G401 (cell line): ENCODE data around the gene GPR161. TPM values are rescaled to one million over a fixed set of nuclear protein-coding genes. Genes with fewer than 3 reads are reported as not detected.

ENCODE experiments used
- DNase-seq: peaks from one replicate; pipeline ENCODE4 v3.0.0-alpha.2; 2015; ENCODE audit warnings: low spot score
- in situ Hi-C: cut with HindIII; loops from 2 replicates; pipeline ENCODE4 v1.10.0; 2016; ENCODE audit warnings: low sequenced_read_pairs, mixed read lengths
- total RNA-seq: library from RNA; depleted of rRNA; stranded (reverse); fragments of >200 nt; shearing (Covaris generic); gene quantifications from 2 replicates; pipeline ENCODE4 v1.2.3, GENCODE V29; 2014

GPR161 gene
- total RNA-seq, 1 experiment from 2014 or later = 5.6 TPM

DNA sequence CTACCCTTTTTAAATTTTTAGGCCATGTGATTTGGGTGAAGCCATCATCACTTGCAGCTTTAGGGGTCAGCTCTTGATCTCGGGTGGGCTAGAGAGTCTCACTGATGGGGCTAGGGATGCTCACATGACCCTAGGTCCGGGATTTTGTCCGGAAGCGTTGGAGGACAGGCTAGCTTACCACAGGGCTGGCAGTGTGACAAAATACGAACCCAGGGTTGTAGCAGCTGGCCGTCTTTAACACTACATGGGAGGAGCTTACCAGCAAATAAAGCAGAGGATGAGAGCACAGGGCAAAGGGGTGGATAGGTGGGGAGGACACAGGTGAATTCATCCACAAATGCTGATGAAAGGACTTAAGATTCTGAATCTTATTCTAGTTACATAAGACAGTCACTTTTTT, 21.9 kb downstream of the GPR161 start:
- no peak for DNase-seq
- in situ Hi-C loops = no loop called here

DNA sequence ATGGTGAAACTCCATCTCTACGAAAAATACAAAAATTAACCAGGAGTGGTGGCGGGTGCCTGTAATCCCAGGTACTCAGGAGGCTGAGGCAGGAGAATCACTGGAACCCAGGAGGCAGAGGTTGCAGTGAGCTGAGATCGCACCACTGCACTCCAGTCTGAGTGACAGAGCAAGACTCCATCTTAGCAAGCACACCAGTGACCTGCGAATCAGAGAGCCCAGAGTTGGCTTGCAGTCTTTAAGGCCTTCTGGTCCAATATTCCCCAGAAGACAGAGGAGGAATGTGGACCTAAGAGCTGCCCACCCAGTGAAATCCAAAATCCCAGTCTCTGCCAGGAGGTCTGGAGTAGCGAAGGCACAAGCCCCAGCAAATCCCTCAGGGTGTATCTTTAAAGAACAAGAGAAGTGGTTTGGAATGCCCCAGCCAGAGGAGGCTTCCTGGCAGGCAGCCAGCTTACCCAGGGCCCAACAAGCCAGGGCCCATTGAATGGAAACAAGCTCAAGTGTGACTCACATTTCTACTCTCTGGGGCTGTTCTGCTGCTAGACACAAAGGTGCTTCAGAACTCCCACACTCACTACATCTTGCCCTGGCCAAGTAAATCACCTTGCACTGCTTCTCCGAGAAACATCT, 23.9 kb downstream of the GPR161 start:
- DNase-seq = no peak
- in situ Hi-C loops = no loop called here

DNA sequence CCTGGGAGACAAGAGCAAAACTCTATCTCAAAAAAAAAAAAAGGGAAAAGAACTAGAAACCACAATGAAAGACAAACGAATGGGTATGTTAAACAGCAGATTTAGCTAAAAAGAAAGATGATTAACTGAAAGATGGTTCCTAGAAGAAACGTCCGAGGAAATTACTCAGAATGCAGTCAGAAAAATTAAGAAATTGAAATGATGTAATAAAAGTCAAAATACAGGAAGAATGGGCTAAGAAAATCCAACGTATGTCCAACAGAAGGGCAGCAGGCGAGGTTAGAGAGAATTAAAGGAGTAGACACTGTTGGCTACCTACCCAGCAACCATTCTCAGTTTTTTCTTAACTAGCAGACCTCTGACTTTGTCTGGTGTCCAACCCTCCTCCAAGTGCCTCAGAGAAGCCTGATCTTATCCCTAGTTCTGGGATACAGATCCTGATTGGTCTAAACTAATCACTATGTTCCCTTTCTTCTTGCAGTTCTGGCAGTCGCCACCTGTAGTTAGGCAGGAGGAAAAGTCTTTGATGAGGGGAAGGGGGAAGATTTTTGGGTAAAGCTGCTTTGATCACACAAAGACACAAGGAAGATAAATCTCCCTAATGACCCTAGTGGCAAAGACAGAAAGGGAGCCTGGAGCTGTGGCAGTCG, 25.7 kb downstream of the GPR161 start:
- in situ Hi-C loops = no loop called here
- no peak for DNase-seq

DNA sequence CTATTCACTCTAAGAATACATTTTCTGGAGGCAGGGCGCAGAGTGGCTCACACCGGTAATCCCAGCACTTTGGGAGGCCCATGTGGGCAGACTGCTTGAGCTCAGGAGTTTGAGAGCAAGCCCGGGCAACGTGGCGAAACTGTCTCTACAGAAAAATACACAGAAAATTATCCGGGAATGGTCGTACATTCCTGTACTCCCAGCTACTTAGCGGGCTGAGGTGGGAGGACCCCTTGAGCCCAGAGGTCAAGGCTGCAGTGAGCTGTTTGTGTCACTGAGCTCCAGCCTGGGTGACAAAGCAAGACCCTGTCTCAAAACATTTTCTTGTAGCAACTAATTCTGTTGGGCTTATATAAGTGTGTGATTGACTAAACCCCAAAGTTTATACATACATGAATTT, 30.5 kb downstream of the GPR161 start:
- in situ Hi-C loops = no loop called here
- DNase-seq = no peak

DNA sequence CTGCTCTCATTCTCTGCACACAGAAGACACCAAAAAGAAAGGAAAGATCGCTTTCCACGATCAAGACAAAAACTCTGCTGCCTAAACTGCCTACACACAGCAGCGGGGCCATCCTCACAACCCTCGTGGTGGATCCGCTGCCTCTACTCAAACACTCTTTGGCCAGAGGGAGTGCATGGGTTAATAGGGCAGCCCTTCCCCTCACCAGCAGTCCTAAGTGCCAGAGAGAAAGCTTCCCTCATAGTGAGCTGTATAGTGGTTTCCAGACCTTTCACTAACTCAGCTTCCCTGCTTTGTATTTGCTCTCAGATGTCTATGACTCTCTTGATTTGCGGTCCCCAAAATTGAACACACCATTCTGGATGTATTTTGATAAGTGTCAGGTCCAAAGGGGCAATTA, 30.9 kb downstream of the GPR161 start:
- DNase-seq = no peak
- in situ Hi-C loops = no loop called here

DNA sequence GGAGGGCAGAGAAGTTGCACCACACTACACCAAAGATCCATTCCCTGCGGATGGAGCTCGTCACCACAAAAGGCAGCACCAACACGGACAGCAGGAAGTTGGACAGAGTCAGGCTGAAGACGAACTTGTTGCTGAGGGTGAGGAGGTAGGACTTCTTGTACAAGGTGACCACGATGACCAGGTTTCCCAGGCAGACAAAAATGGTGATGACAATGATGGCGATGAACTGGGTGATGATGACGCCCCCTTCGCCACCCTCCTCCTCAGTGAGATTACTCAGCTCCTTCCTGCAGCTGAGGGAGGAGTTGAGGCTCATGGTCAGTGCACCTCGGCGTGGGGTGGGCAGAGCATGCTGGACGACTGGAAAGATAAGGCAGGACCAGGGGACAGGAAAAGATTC, 32.2 kb downstream of the GPR161 start:
- no peak for DNase-seq
- in situ Hi-C loops = no loop called here

DNA sequence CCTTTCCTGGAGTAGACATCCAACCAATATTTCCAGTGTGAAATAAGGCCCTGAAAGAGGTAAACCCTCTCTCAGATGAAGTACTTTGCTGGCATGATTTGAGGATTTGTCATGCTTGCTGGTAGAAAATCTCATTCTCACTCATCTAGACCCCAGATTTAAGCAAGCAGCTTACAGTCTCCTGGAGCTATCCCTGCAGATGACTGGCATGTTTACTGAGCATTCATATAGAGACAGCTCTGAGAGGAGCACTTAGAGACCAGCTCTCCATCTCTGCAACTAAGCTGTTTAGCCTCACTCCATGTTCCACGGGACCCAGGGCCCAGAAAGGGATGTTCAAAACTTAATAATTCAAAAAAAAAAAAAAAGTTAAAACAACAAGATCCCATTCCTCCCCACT, 34.2 kb downstream of the GPR161 start:
- in situ Hi-C loops = no loop called here
- no peak for DNase-seq

DNA sequence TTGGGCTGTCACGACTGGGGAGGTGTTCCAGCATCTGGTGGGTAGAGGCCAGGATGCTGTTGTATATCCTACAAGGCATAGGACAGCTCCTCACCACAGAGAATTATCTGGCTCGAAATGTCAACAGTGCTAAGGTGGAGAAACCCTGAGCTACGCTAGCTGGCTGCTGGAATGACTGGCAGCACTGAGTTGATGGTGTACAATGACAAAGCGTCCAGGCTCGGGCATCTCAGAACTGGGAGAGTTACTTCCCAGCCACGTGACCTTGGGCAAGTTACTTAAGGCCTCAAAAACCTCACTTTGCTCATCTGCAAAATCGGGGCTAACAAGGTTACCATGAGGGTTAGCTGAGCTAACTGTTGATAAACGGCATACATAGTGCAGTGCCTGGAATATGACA, 35.4 kb downstream of the GPR161 start:
- no peak for DNase-seq
- in situ Hi-C loops = no loop called here

DNA sequence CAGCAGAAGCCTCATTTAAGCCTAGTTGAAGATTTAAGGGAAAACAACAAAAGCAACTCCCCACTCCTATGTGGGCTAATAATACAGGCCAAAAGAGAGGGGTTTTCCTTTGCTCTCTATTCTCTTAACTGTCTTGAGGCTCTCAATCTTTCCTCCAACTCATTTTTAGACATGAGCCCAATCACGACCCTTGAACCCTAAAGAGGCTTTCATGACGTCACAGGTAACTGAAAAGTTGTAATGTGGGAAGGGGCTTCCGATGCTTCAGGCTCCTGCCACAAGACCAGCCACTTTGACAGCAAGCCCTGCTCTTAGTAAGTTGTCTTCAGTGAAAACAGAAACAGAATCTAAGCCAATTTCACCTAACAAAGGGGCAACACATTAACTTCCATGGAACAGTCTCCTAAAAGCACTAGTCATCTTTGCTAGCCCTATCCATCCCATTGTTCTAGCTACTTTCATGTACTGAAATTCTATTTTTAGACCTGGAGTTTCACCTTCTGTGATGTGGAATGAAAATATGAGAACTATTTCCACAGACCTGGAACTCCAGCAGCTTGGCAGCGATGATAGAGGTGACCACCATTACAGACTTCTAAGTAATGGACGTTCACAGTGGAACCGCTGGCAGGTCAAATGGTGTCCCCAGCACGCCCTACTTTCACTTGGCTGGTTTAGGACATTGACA, 36.3 kb downstream of the GPR161 start:
- in situ Hi-C loops = no loop called here
- no peak for DNase-seq

DNA sequence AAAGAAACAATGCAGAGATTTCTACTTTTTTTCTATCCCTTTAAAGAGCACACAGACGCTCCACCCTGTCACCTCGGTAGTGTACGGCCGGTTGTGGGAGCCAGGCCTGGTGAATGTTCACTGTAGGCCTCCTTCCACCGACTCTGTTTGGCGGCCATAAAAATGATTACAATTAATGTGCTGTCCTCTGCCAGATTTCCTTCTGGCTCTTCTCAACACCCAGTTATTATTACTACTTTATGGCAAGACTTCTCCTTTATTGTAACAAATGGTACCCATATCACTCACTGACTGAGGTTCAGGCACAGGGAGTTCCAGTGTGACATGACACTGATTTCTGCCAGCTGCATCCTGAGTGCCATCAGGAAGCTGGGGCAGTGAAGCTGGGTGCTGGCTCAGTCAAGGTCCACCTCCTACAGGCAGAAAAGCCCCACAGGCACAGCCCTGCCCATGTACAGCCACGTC, 37.4 kb downstream of the GPR161 start:
- no peak for DNase-seq
- in situ Hi-C loops = no loop called here

DNA sequence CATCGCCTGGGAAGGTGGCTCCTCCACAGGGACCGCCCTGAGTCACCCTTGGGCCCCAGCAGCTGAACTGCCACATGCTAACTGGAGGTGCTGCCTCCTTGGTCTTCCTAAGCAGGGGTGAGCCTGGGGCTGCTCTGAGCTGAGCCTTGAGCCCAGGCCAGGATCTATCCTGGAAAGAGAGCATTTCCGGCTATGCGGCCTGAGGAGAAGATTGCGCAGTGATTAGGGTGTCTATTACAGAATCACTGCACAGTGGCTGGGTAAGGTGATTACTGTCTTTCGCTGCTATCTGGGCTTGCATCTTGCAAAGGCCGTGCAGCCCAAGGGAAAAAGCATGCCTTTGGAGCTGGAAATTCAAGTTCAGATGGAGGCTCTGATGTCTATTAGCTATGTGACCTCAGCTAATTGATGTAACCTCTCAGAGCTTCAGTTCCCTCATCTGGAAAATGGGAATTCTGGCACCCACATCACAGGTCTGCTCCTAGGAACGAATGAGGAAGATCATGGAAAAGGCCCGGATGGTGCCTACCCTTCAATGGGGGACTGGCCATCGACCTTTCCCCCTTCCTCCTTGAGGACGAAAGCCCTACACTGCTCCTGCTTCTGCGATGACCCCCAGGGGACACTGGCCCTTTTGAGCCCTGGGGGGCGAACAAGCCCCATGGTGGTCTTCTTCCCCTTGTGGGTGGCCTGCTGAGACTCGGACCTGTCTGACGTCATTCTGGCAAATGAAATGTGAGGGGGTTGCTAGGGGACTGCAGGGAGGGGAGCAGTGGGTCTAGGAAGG, 38.0 kb downstream of the GPR161 start:
- DNase-seq = no peak
- in situ Hi-C loops = no loop called here

DNA sequence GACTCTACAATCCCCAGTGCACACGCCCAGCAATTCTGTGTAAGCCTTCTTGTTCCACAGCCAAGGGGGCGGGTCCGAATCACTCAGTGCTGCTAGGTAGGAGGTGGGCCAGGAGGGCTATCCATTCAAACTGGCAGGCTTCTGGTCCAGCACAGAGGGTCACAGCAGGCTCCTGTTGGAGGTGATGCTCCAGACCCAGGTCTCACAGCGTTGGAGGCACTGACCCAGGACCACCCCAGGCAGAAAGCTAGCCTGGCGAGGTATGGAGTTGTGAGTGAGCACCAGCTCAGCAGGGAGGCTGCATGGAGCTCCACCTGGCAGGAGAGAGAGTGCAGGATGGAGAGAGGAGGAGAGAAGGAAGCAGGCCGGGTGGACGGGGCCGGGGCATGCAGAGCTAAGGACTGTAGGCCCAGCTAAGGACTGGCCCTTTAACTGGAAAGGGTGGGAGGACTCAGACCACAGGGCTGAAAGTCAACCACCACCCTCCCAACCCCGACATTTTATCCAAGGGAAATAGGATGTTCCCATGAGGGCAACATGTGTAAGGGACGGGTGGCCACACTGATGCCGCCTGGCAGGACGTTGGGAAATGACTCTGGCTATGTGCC, 38.7 kb downstream of the GPR161 start:
- in situ Hi-C loops = no loop called here
- no peak for DNase-seq

DNA sequence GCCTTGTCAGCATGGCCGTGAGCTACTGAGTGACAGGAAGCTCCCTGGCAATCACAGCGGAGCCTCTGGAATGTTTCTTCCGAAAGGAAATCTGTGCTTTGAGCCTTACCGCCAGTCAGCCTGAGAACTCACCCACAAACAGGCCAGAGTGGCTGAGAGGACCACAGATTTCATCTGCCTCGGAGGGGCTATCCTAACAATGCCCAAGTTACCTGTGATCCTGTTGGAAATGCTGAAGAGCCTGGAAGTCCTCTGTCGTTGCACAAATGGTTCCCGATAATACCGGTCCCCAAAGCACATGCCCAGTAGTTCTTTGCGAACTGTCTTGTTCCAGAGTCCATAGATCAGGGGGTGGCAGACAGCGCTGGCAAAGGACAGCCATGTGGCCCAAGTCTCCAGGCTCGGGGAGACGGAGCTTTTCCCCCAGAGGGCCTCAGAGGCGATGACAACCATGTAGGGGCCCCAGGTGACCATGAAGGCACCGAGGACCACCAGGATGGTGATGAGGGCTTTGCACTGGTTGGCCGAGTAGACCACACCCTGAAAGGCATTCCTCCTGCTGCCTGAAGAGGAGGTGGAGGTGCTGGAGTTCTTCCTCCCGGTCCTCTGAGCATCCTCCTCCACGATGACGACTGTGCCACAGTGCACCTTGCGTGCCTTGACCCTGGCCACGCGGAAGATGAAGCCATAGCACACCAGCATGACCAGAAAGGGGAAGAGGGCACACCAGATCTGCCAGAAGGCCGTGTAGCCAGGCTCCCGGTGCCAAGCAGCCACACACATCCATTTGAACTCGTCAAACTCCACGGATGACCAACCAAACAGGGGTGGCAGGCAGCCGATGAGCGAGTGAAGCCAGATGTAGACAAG, 40.2 kb downstream of the GPR161 start:
- in situ Hi-C loops = no loop called here
- DNase-seq = no peak

DNA sequence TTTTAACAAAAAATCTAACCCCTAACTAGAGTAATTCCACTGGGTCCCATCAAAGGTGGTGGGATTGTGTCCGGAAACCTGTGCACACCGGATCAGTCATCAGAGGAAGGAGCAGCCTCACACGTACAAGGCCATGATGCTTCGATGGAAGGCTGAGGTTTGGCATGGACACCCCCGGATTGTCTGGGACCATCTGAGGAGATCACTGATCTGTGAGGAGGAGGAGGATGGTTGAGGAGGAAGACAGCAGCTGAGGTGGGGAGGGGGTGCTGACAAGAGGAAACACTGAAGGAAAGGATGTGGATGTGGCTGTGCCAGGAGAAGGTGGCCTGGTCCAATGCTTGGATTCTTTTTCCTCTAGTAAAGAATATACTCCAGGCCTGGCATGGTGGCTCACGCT, 41.3 kb downstream of the GPR161 start:
- DNase-seq = no peak
- in situ Hi-C loops = no loop called here

DNA sequence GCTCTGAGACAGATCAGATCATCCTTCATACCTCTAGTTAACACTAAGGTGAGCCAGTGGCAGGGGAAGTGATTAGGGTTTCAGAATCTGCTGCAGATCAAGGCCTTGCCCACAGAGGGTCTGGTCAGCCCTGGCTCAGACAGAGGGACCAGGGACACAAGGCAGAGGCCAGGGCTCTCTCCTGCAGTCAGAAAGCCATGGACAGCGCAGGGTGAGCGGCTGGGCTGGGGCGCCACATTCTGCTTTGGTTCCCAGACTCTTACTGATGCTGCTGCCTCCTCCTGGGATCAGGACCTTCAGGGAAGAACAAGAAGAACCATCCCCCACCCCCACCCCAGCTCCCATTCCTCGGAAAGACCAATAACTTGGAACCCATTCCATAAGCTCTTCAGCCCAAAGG, 43.1 kb downstream of the GPR161 start:
- in situ Hi-C loops = no loop called here
- no peak for DNase-seq

DNA sequence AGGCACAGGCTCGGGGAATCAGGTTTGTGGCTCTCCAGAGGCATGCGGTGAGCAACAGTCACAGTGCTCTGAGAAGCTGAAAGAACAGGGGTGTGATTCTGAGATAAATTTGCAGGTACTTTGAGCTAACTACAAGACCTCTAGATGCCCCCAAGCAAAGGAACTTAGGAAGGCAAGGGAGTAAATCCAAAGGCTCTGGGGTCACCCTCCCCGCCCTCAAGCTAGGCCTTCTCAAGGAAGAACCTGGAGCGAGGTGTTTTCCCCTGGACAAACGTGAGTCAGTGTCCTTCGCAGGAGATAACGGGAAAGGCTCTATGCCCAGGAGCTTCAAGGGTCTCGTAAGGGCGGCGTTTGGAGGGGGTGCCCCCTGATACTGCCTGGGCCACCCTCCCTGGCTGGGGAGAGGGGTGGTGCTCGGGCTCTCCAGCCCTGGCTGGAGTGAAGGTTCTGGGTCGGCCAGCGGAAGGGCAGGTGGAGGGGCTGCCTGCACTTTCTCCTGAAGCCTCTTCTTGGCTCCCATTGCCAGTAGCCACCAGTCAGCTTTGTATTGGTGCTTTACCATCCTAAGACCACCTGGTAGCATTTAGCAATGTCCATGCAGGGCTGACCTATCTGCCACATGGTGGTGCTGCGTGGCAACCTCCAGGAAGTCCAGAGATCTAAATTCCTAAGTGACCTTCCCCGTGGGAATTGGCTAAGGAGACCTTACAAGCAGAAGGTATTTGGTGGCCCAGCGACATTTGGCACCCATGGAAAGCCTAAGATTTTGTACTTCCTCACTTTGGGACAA, 44.0 kb downstream of the GPR161 start:
- DNase-seq = peak; percentile 35
- in situ Hi-C loops = no loop called here

DNA sequence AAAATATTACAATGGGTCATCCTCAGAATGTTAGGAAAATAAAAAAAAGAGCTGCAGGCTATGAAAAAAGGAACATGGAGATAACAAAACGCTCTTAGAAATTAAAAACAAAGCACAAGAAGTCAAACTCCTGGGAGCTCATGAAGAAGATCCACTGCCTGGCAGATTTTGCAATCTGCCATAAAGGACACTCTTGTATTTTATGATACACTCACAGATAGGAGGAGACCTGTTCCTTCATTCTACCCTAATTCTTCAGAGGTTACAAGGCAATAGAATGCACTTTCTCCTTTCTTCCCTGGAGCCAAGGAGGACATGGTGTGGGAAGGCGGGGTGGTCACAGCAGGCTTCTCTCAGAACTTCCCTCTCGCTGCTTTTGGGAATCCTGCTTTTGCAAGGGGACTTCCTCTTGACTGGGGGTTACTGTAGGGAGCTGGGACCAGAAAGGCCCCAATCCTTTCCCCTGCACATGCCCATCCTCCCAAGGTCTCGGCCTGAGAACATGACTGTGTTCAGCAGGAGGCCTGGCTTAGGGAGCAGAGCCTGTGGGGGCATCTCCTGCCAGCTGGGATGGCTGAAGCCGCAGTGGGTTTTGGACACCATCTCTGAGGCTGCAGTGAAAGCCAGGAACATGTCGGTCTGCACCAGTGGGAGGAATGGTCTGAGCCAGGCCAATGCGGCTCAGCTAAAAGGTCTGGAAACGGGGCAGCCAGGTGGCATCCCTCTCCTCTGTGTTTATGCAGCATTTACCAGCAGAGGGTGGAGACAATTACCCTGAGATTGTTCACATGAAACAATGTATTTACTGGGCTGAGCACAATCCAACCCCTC, 44.8 kb downstream of the GPR161 start:
- DNase-seq = peak; percentile 86
- in situ Hi-C loops = no loop called here
